Testis (tissue), 2 donors: ENCODE measurements around the gene PCK1.

Experiments
- POLR2A ChIP-seq: fragments of 450-650 bp; IDR thresholded peaks from one replicate; pipeline ENCODE4 v1.6.1; 2017; ENCODE audit warnings: antibody characterized with exemption, mild to moderate bottlenecking, moderate library complexity
- TF ChIP-seq, protein P1 (sequence below), 3 experiments: fragments of 450-650 bp in 2 of 3; fragments of 200-600 bp in 1 of 3; sonication (generic) in 1 of 3; IDR thresholded peaks; one replicate each; pipeline ENCODE4 v1.5.1; 2016 to 2019; ENCODE audit warnings: antibody characterized with exemption in 3 of 3, mild to moderate bottlenecking in 2 of 3, moderate library complexity in 1 of 3

- no peak for TF ChIP-seq POLR2A
- TF ChIP-seq, protein P1, sequence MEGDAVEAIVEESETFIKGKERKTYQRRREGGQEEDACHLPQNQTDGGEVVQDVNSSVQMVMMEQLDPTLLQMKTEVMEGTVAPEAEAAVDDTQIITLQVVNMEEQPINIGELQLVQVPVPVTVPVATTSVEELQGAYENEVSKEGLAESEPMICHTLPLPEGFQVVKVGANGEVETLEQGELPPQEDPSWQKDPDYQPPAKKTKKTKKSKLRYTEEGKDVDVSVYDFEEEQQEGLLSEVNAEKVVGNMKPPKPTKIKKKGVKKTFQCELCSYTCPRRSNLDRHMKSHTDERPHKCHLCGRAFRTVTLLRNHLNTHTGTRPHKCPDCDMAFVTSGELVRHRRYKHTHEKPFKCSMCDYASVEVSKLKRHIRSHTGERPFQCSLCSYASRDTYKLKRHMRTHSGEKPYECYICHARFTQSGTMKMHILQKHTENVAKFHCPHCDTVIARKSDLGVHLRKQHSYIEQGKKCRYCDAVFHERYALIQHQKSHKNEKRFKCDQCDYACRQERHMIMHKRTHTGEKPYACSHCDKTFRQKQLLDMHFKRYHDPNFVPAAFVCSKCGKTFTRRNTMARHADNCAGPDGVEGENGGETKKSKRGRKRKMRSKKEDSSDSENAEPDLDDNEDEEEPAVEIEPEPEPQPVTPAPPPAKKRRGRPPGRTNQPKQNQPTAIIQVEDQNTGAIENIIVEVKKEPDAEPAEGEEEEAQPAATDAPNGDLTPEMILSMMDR (IDR thresholded peaks at IDR 0.05), result no peak
Observed at GRCh38 chr20:57598060-57598459, 37.1 kb downstream of the PCK1 start.
